A549 treated with CpdA at 1 μM for 4 hours (cell line): Measurements from ENCODE around the gene SRRD. TPM values are rescaled to one million over a fixed set of nuclear protein-coding genes. Genes with fewer than 3 reads are reported as not detected.

Experiments used
- total RNA-seq: library from RNA; stranded (reverse); fragments of 200-300 nt; extraction: Qiagen RNA extraction; gene quantifications from 5 replicates; pipeline ENCODE4 v1.2.3, GENCODE V29; 2022; ENCODE audit warnings: low read depth

Gene SRRD, protein sequence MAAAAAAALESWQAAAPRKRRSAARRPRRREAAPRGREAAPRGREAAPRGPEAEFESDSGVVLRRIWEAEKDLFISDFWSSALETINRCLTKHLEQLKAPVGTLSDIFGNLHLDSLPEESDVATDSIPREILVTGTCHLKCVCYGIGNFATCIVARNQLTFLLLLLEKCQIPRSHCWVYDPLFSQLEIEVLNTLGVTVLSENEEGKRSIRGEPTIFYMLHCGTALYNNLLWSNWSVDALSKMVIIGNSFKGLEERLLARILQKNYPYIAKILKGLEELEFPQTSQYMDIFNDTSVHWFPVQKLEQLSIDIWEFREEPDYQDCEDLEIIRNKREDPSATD
- 18.2 to 29.1 TPM (median 27.6 TPM) in 5 replicates for total RNA-seq

DNA sequence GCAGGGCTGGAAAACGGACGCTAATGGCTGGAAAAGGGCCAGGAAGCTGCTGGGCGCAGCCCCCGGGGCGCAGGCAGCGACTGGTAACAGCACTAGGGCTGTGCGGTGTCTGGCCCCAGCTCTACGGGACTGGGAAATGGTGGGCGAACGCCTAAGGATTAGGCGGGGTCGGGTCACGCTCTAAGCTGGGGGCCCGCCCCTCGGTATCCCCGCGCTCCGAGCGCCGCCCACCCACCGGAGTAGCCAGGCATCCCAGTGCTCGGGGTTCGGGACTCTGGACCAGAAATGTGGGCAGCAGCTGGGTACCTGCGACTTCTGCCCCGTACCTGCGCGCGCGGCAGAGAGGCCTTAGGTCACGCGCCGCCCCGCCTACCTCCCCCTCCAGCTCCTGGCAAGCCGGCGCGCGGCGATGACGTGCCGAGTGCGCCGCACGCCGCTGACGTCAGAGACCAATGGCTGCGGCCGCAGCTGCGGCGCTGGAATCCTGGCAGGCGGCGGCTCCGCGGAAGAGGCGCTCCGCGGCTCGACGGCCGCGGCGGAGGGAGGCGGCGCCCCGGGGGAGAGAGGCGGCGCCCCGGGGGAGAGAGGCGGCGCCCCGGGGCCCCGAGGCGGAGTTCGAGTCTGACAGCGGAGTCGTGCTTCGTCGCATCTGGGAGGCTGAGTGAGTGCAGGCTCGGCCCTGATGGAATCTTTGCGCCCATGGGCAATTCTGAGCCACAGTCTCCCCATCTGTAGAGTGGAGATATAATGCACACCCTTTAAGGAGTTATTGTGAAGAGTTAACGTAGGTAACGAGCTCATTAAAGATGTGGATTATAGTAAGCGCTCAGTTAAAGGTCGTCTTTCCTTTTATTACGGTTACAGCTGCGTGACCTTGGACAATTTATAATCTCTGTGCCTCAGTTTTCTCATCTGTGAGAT, at the start of gene SRRD, which contains the start of gene HPS4:
Gene SRRD, plus strand, starts transcription at position 439 of the 921 bp plus-strand sequence. Its CDS starts 14 bp downstream, at position 453.
Gene HPS4, minus strand, starts transcription at position 345 of the 921 bp plus-strand sequence. CDS start 2,021 bp downstream, outside the sequence.

DNA sequence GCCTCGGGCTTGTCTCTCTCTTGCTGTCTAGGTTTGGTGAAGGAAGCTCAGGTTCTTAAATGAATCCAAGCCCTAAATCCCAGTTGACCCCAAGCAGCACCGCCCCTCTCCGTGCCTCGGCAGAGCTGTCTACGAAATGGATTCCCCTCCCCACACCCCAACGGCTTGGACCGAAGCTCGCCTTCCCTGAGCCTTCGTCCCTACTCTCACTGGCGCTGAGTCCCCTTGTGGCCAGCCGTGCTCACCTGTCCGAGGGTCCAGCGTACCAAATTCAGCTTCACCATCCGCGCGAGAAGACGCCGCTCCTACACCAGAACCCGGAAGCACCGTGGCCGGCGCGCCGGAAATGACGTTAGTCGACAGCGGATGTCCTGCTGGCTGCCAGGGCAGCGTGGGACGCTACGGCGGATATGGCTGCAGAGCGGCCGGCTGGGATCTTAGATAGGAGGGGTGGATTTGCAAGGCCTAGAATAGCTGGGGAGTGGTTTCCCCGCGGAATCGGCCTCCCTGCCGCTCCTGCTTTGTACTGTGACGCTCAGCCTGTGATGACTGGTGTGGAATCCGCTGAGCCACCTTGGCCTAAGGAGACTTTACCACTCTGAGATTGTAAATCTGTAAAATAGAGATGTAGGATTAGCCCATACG, 28.6 kb downstream of the SRRD start, which contains the start of gene TFIP11:
Gene TFIP11, minus strand, starts transcription at position 325 of the 645 bp plus-strand sequence. CDS start 2,201 bp downstream, outside the sequence.

Other genes starting within 250 kb of the SRRD start
- gene ASPHD2, start 54.6 kb upstream of the SRRD start, total RNA-seq: 0.75 to 1.4 TPM (median 1.3 TPM) in 5 replicates
- gene HPS4, start 94 bp upstream of the SRRD start, total RNA-seq: 14.7 to 17.3 TPM (median 16.1 TPM) in 5 replicates
- 22.2 to 27.3 TPM (median 23.8 TPM) in 5 replicates for gene TFIP11, start 28.6 kb downstream of the SRRD start, total RNA-seq
- 9.2 to 14.0 TPM (median 11.4 TPM) in 5 replicates for gene TPST2, start 106.3 kb downstream of the SRRD start, total RNA-seq
- not detected in 5 replicates for gene CRYBB1, start 134.2 kb downstream of the SRRD start, total RNA-seq
- gene CRYBA4, start 138.1 kb downstream of the SRRD start, total RNA-seq: not detected in 5 replicates
- 0.27 to 1.0 TPM (median 0.40 TPM) in 5 replicates for gene MIAT, start 173.7 kb downstream of the SRRD start, total RNA-seq